ENCODE data around the gene TOM1L2. TPM values are rescaled to one million over a fixed set of nuclear protein-coding genes. Genes with fewer than 3 reads are reported as not detected.

Gene TOM1L2
- total and polyA plus RNA-seq, 2 experiments from 2014 or later = 21.5 to 29.6 TPM

- peaks cover 14% of the 10 kb centered on the region for H4K20me1 ChIP-seq (ENCODE audit: insufficient read depth, poor library complexity, severe bottlenecking)
- H3K9me3 ChIP-seq (ENCODE audit: low read depth) = no peaks in the 10 kb centered on the region
- no peak overlapping the region for H2AFZ ChIP-seq
- no peak for TF ChIP-seq EZH2phosphoT487 (IDR thresholded peaks at IDR 0.05; ENCODE audit: low read depth, severe bottlenecking, unreplicated experiment)
- no peak for TF ChIP-seq EZH2 (IDR thresholded peaks at IDR 0.05; ENCODE audit: borderline replicate concordance)
- TF ChIP-seq, protein P1, sequence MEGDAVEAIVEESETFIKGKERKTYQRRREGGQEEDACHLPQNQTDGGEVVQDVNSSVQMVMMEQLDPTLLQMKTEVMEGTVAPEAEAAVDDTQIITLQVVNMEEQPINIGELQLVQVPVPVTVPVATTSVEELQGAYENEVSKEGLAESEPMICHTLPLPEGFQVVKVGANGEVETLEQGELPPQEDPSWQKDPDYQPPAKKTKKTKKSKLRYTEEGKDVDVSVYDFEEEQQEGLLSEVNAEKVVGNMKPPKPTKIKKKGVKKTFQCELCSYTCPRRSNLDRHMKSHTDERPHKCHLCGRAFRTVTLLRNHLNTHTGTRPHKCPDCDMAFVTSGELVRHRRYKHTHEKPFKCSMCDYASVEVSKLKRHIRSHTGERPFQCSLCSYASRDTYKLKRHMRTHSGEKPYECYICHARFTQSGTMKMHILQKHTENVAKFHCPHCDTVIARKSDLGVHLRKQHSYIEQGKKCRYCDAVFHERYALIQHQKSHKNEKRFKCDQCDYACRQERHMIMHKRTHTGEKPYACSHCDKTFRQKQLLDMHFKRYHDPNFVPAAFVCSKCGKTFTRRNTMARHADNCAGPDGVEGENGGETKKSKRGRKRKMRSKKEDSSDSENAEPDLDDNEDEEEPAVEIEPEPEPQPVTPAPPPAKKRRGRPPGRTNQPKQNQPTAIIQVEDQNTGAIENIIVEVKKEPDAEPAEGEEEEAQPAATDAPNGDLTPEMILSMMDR (IDR thresholded peaks at IDR 0.05; ENCODE audit: poor library complexity) = no peak
- no peak overlapping the region for H3K4me2 ChIP-seq
- H3K27me3 ChIP-seq = no peaks in the 10 kb centered on the region
- H3K4me3 ChIP-seq = no peak overlapping the region
- no peak overlapping the region for H3K27ac ChIP-seq
- DNase-seq (ENCODE audit: low spot score) = no peak
- H3K9me2 ChIP-seq (replicated peaks; ENCODE audit: insufficient read depth) = no peaks in the 10 kb centered on the region
- H3K79me2 ChIP-seq = peaks cover 9% of the 10 kb centered on the region
- no peaks in the 10 kb centered on the region for H3K4me1 ChIP-seq (ENCODE audit: insufficient read depth)
- H3K36me3 ChIP-seq (replicated peaks; ENCODE audit: insufficient read depth, low read depth) = no peaks in the 10 kb centered on the region
- WGBS (ENCODE audit: low lambda C conversion rate, missing lambda C conversion rate) = 96% methylated on average over 13 of the region's 13 CpGs
Observed at GRCh38 chr17:17801800-17802481, 170.3 kb downstream of the TOM1L2 start.

DNA sequence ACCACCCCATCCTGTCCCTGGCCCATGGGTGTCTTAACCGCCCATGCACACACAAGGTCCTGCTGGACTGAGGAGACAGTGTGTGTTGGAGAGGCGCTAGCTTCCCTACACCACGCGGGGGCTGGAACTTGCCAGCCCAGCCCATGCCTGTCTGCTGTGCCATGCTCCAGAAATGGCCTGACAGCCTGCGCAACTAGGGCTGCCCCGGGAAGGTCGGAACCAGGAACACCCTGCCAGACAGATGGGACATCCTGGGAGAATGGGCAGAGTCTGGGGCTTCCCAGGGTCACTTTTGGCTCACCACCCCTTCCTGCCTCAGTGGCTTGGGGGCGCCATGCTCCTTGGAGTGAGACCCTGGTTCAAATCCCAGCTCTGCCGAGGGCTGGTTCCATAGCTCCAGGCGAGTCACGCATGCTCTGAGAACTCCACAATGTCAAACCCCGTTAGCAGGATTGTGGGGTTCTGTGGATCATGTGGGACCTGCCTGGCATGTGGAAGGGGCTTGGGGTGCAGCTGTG lies 171.6 kb downstream of the TOM1L2 start:
- H3K27ac ChIP-seq = no peak overlapping the region
- TF ChIP-seq EZH2 (IDR thresholded peaks at IDR 0.05; ENCODE audit: borderline replicate concordance) (no peak), EZH2phosphoT487 (IDR thresholded peaks at IDR 0.05; ENCODE audit: low read depth, severe bottlenecking, unreplicated experiment) (no peak)
- TF ChIP-seq, protein P1 (IDR thresholded peaks at IDR 0.05; ENCODE audit: poor library complexity) = no peak
- no peak overlapping the region for H2AFZ ChIP-seq
- no peaks in the 10 kb centered on the region for H3K36me3 ChIP-seq (replicated peaks; ENCODE audit: insufficient read depth, low read depth)
- no peaks in the 10 kb centered on the region for H3K27me3 ChIP-seq
- H4K20me1 ChIP-seq (ENCODE audit: insufficient read depth, poor library complexity, severe bottlenecking) = peaks cover 25% of the 10 kb centered on the region
- no peak for DNase-seq (ENCODE audit: low spot score)
- no peak overlapping the region for H3K4me2 ChIP-seq
- no peaks in the 10 kb centered on the region for H3K4me1 ChIP-seq (ENCODE audit: insufficient read depth)
- peaks cover 11% of the 10 kb centered on the region for H3K79me2 ChIP-seq
- no peak overlapping the region for H3K4me3 ChIP-seq
- H3K9me3 ChIP-seq (ENCODE audit: low read depth) = no peaks in the 10 kb centered on the region
- H3K9me2 ChIP-seq (replicated peaks; ENCODE audit: insufficient read depth) = no peaks in the 10 kb centered on the region
- 89% methylated on average over 12 of the region's 12 CpGs for WGBS (ENCODE audit: low lambda C conversion rate, missing lambda C conversion rate)

- no peak overlapping the region for H2AFZ ChIP-seq
- TF ChIP-seq, protein P1 (IDR thresholded peaks at IDR 0.05; ENCODE audit: poor library complexity) = no peak
- TF ChIP-seq EZH2phosphoT487 (IDR thresholded peaks at IDR 0.05; ENCODE audit: low read depth, severe bottlenecking, unreplicated experiment) (no peak), EZH2 (IDR thresholded peaks at IDR 0.05; ENCODE audit: borderline replicate concordance) (no peak)
- H3K79me2 ChIP-seq = peaks cover 11% of the 10 kb centered on the region
- no peak for DNase-seq (ENCODE audit: low spot score)
- H3K9me2 ChIP-seq (replicated peaks; ENCODE audit: insufficient read depth) = no peaks in the 10 kb centered on the region
- no peaks in the 10 kb centered on the region for H3K36me3 ChIP-seq (replicated peaks; ENCODE audit: insufficient read depth, low read depth)
- no peaks in the 10 kb centered on the region for H3K4me1 ChIP-seq (ENCODE audit: insufficient read depth)
- H3K4me2 ChIP-seq = no peak overlapping the region
- no peaks in the 10 kb centered on the region for H3K27me3 ChIP-seq
- WGBS (ENCODE audit: low lambda C conversion rate, missing lambda C conversion rate) = 97% methylated on average over 16 of the region's 16 CpGs
- no peak overlapping the region for H3K4me3 ChIP-seq
- peaks cover 37% of the 10 kb centered on the region for H4K20me1 ChIP-seq (ENCODE audit: insufficient read depth, poor library complexity, severe bottlenecking)
- H3K27ac ChIP-seq = no peak overlapping the region
- H3K9me3 ChIP-seq (ENCODE audit: low read depth) = no peaks in the 10 kb centered on the region
Observed at GRCh38 chr17:17798573-17799255, 173.5 kb downstream of the TOM1L2 start.
